Left colon (tissue), 2 donors: ENCODE data around the gene KCNK1. TPM values are rescaled to one million over a fixed set of nuclear protein-coding genes. Genes with fewer than 3 reads are reported as not detected.
"Not testable (repeated sequence)": the region's sequence is repeated elsewhere in the genome, so short reads cannot be mapped to it uniquely, and the experiment has no call there.

Source experiments
- ATAC-seq: fragments of 200-7000 bp; cut with Tn5 transposase; one replicate; pipeline ENCODE4 v1.9.1; 2020; ENCODE audit warnings: mild to moderate bottlenecking, moderate library complexity
- DNase-seq, 2 donors: peaks; one replicate each; pipeline ENCODE4 v3.0.0-alpha.2; 2020
- intact Hi-C, 2 donors: fragments of 100-400 bp; cut with DNase I in 1 of 2; cut with micrococcal nuclease in 1 of 2; formaldehyde crosslinking; loops; one replicate each; pipeline versions ENCODE4 v1.11.2 to v1.14.0; 2022; cut with DNase I, micrococcal nuclease
- total RNA-seq, 2 donors: library from RNA; stranded (reverse); fragmentation: NEBNext Ultra II Directional; extraction: Animal tissue kit (Norgen Biotek cat#: 25700); gene quantifications; one replicate each; pipeline ENCODE4 v1.2.1, GENCODE V29; 2021
- donor health status: DM: no; HTN: no; CAD: no.
- donor health status: DM: yes; HTN: yes; CAD: no.

The KCNK1 gene
- total RNA-seq, 2 donors from 2014 or later, result 56.5 to 61.4 TPM

GRCh38 chr1:233679030-233679429, 65.1 kb downstream of the KCNK1 start:
- ATAC-seq, result no peak
- DNase-seq, result no peak
- intact Hi-C loops, result no loop called here

- no peak for ATAC-seq
- no peak for DNase-seq
- intact Hi-C loops, result no loop called here
These were observed 65.9 kb downstream of the KCNK1 start for GRCh38 chr1:233679591-233680373.

GRCh38 chr1:233681285-233681684, 67.4 kb downstream of the KCNK1 start:
- intact Hi-C loops, result no loop called here
- no peak for DNase-seq
- no peak for ATAC-seq

GRCh38 chr1:233686653-233687052, 72.7 kb downstream of the KCNK1 start:
- intact Hi-C loops, DNase-seq: not testable (repeated sequence)

GRCh38 chr1:233689017-233689747, 75.3 kb downstream of the KCNK1 start:
- intact Hi-C loops, result no loop called here
- no peak for DNase-seq
- no peak for ATAC-seq

More at GRCh38 chr1:233686653-233687052, 72.7 kb downstream of the KCNK1 start:
- not testable (repeated sequence) for ATAC-seq

GRCh38 chr1:233689748-233690254, 75.9 kb downstream of the KCNK1 start:
- intact Hi-C loops, result no loop called here
- ATAC-seq, result no peak
- no peak for DNase-seq

- DNase-seq, result no peak
- intact Hi-C loops, result no loop called here
- ATAC-seq, result no peak
These were observed 82.0 kb downstream of the KCNK1 start for GRCh38 chr1:233695901-233696300.

GRCh38 chr1:233700338-233700737, 86.4 kb downstream of the KCNK1 start:
- intact Hi-C loops, result no loop called here
- DNase-seq (no peak), ATAC-seq (no peak)

- intact Hi-C loops, result no loop called here
- ATAC-seq, result no peak
- DNase-seq, result no peak
These were observed 90.4 kb downstream of the KCNK1 start for GRCh38 chr1:233704170-233704897.

- no peak for DNase-seq
- no peak for ATAC-seq
These were observed 91.2 kb downstream of the KCNK1 start for GRCh38 chr1:233704898-233705723.

GRCh38 chr1:233707153-233707879, 93.4 kb downstream of the KCNK1 start:
- intact Hi-C loops, result no loop called here
- DNase-seq (peak in 1 of 2 donors; percentile 39), ATAC-seq (peak; percentile 66)

More at GRCh38 chr1:233704898-233705723, 91.2 kb downstream of the KCNK1 start:
- intact Hi-C loops, result no loop called here

- DNase-seq (no peak), ATAC-seq (no peak)
- intact Hi-C loops, result no loop called here
These were observed 94.2 kb downstream of the KCNK1 start for GRCh38 chr1:233707880-233708815.

GRCh38 chr1:233710031-233710430, 96.1 kb downstream of the KCNK1 start:
- no peak for ATAC-seq

GRCh38 chr1:233710507-233710906, 96.6 kb downstream of the KCNK1 start:
- intact Hi-C loops, result no loop called here
- ATAC-seq (no peak), DNase-seq (no peak)

More at GRCh38 chr1:233710031-233710430, 96.1 kb downstream of the KCNK1 start:
- intact Hi-C loops, result no loop called here
- DNase-seq, result no peak

- ATAC-seq, result peak; percentile 69
- no peak for DNase-seq
- intact Hi-C loops, result no loop called here
These were observed 100.8 kb downstream of the KCNK1 start for GRCh38 chr1:233714631-233715217.

- DNase-seq, result no peak
- ATAC-seq, result no peak
- intact Hi-C loops, result no loop called here
These were observed 104.2 kb downstream of the KCNK1 start for GRCh38 chr1:233718057-233718456.
